ENCODE results near the gene CXXC5. TPM values are rescaled to one million over a fixed set of nuclear protein-coding genes. Genes with fewer than 3 reads are reported as not detected.
"Not testable (repeated sequence)": the region's sequence is repeated elsewhere in the genome, so short reads cannot be mapped to it uniquely, and the experiment has no call there.

Gene CXXC5
- polyA plus RNA-seq, 1 donor = 95.0 TPM

- DNase-seq = not testable (repeated sequence)
These were observed 65.7 kb downstream of the CXXC5 start for GRCh38 chr5:139713898-139714297.

GRCh38 chr5:139717221-139717620, 69.1 kb downstream of the CXXC5 start:
- DNase-seq = no peak

- DNase-seq = not testable (repeated sequence)
These were observed 70.3 kb downstream of the CXXC5 start for GRCh38 chr5:139718403-139718802.

- not testable (repeated sequence) for DNase-seq
These were observed 71.8 kb downstream of the CXXC5 start for GRCh38 chr5:139719970-139720369.

GRCh38 chr5:139723986-139724587, 75.9 kb downstream of the CXXC5 start:
- no peak for DNase-seq

- DNase-seq = no peak
These were observed 77.1 kb downstream of the CXXC5 start for GRCh38 chr5:139725073-139725830.

- no peak for DNase-seq
These were observed 78.1 kb downstream of the CXXC5 start for GRCh38 chr5:139726248-139726647.

- not testable (repeated sequence) for DNase-seq
These were observed 79.5 kb downstream of the CXXC5 start for GRCh38 chr5:139727615-139728014.

GRCh38 chr5:139731281-139731680, 83.1 kb downstream of the CXXC5 start:
- no peak for DNase-seq

GRCh38 chr5:139732019-139732418, 83.9 kb downstream of the CXXC5 start:
- DNase-seq = no peak

- no peak for DNase-seq
These were observed 85.0 kb downstream of the CXXC5 start for GRCh38 chr5:139733010-139733688.

Other genes starting within 250 kb of the CXXC5 start
- gene SPATA24, start 244.3 kb upstream of the CXXC5 start, polyA plus RNA-seq (ENCODE audit: insufficient read length) = 14.9 TPM
- gene DNAJC18, start 208.8 kb upstream of the CXXC5 start, polyA plus RNA-seq (ENCODE audit: insufficient read length) = 23.0 TPM
- gene ECSCR, start 185.6 kb upstream of the CXXC5 start, polyA plus RNA-seq (ENCODE audit: insufficient read length) = 29.6 TPM
- gene SMIM33, start 177.3 kb upstream of the CXXC5 start, polyA plus RNA-seq (ENCODE audit: insufficient read length) = not detected
- 49.0 TPM for gene STING1, start 165.6 kb upstream of the CXXC5 start, polyA plus RNA-seq (ENCODE audit: insufficient read length)
- 112 TPM for gene UBE2D2, start 87.0 kb upstream of the CXXC5 start, polyA plus RNA-seq (ENCODE audit: insufficient read length)
- gene PSD2, start 147.5 kb downstream of the CXXC5 start, polyA plus RNA-seq (ENCODE audit: insufficient read length) = 0.31 TPM

All from hindlimb muscle (tissue), 1 donor.